Activated naive CD4-positive, alpha-beta T cell treated with anti-CD3 and anti-CD28 coated beads, Interleukin-2, amount 50 U/mL, for 16 hours (primary cell): Measurements from ENCODE around the gene THRAP3.
A peak's percentile ranks its signal among the peaks of the same experiment; 100 is the strongest.

Experiments used
- DNase-seq: peaks from one replicate; pipeline ENCODE4 v3.0.0-alpha.2; 2020

Gene THRAP3

DNA sequence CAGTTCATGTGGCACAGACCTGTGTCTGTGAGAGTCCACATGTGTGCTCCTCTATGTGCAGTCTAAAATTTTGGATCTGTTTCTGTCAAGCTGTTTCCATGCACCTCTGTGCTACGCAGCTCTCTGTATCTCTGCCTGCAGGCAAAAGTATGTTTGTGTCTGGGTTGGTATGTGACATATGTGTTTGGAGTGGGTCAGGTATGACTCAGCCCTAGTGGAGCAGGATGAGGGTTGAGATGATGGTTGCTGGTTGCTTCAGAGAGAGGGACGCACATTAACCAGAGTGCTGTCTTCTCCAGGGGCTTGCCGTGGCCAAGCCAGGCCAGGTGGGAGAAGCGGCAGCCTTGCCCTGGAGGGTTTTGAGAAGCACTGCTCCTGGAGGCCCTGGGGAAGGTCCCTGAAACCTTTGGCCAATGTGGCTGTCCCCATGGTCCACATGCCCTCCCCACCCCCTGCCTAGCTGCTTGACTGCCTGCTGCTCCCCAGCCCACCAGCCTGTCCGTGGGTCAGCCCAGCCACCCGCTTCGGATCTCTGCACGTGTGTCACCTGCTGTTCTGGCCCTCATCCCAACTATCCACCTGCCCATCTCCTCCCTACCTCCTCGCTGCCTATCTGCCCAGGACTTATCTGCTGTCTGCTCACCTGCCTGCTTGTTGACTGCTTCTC, 103.3 kb downstream of the THRAP3 start:
- no peak for DNase-seq

- no peak for DNase-seq
Measured at GRCh38 chr1:36328088-36328480, 103.8 kb downstream of the THRAP3 start.

DNA sequence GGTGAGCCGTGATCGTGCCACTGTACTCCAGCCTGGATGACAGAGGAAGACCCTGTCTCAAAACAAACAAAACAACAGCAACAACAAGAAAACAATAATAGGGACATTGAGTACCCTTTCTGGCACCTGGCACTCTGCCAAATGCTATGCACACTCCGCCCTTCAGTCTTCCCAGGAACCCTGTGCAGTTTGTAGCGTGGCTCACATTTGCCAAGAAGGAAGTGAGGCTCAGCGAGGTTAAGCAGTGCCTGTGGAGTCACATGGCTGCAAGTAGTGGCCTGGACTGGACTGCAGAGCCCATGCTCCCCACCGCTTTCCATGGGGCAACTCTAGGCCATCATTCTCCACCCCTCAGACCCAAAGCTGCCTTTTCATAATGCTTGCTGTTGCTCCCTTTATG, 104.5 kb downstream of the THRAP3 start:
- DNase-seq = no peak

DNA sequence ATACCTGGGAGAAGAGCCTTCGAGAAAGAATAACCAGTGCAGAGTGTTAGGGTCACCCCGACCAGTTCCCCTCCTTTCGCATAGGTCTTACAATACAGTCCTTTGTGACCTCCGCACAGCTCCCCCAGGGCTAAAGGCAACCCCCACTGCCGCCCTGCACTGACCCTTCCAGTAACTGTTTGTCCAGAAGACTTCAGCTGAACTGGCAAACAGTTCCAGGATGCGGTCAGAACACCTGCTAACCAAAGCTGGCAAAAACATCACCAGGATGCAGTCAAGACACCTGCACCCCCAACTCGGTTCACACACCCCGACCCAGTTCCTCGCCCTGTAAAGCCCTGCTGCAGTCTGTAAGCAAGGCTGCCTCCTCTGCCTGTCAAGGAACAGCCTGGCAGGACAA, 105.6 kb downstream of the THRAP3 start:
- DNase-seq = no peak

DNA sequence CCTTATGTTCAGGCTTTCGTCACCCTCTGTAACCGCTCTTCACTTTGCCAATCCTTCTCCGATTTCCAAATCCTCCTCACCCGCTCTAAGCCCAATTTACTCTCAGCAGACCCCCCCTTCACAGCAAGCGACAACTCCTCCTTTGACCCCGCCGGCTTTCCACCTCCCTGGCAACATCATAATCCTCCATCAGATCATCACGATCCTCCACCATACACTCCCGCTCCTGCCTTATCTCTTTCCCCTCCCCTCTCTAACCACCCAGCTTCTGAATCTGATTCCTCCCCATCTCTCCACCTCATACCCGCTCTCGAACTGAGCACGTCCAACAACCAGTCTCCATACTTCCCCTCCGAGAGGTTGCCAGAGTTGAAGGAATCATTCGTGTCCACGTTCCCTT, 106.7 kb downstream of the THRAP3 start:
- DNase-seq = no peak

DNA sequence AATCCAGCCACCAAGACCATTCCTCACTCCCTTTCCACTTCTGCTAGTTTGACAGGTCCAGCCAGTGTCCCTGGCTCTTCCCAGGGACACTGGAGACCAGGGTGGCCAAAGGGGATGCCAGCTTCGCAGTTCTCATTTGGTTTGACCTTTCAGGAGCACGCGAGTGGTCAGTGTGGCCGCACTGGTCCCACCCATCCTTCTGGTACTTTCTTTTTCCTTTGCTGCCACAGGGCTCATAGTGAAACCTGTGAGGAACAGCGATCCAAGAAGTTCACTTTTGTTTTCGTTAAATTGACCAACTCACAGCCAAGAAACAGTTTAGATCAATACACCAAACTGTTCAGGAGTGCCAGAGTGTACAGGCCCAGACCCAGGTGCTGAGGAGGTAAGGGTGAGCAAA, 113.6 kb downstream of the THRAP3 start:
- no peak for DNase-seq

- no peak for DNase-seq
Measured at GRCh38 chr1:36339215-36339614, 115.0 kb downstream of the THRAP3 start.

GRCh38 chr1:36339615-36340014, 115.4 kb downstream of the THRAP3 start:
- no peak for DNase-seq

GRCh38 chr1:36341626-36342320, 117.5 kb downstream of the THRAP3 start:
- no peak for DNase-seq

GRCh38 chr1:36342426-36343185, 118.4 kb downstream of the THRAP3 start:
- peak; percentile 60 for DNase-seq

- DNase-seq = no peak
Measured at GRCh38 chr1:36343651-36344394, 119.6 kb downstream of the THRAP3 start.

- no peak for DNase-seq
Measured at GRCh38 chr1:36344395-36344680, 120.1 kb downstream of the THRAP3 start.

GRCh38 chr1:36345353-36345752, 121.1 kb downstream of the THRAP3 start:
- DNase-seq = no peak

DNA sequence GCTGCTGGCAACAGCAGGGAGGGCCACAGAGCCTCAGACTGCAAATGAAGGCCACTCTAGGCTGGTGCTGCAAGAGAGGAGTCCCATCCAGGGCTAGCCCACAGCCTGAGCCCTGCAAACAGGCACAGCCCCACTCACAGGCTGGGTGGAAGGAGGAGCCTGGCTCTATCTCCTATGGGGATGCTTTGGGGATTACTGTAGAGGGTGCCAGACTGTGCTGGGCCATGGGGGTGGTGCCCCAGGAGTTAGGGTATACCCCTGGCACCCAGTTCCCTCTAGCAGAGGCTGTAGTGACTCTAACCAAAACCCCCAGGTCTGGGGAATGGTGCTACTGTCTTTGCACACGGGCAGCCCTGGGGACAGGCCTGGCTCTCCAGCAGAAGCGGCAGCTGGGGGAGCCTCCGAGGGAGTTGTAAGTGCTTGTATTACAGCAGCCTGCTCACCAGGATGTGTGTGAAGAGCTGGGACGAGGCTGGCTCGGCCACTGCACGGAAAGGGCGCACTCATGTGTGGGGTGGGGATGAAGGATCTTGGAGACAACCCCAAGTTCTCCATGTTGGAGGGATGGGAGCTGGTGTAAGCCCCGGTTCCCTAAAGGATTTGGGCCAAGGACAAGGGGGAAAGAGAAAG, 122.6 kb downstream of the THRAP3 start:
- DNase-seq = no peak

GRCh38 chr1:36349241-36349671, 125.0 kb downstream of the THRAP3 start:
- DNase-seq = no peak

DNA sequence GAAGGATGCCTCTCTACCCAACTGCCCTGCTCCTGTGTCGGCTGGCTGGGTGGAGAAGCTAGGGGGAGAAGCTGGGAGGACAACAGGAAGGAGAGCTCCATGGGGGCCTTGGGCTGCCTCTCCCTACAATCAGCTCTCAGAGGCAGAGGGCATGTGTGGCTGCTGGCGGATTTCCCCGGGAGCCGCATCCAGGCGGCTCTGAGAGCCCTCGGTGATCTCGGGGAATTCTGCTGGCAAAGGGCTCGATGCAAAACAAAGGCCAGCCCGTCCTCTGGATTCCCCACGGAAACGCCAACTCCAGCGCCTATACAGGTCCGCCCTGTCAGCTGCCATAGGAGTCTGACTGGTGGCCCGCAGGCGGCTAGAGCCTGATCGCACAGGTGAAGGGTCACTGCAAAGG, 125.6 kb downstream of the THRAP3 start:
- DNase-seq = no peak

- peak; percentile 61 for DNase-seq
Measured at GRCh38 chr1:36350659-36351226, 126.5 kb downstream of the THRAP3 start.

- no peak for DNase-seq
Measured at GRCh38 chr1:36351227-36351977, 127.2 kb downstream of the THRAP3 start.

DNA sequence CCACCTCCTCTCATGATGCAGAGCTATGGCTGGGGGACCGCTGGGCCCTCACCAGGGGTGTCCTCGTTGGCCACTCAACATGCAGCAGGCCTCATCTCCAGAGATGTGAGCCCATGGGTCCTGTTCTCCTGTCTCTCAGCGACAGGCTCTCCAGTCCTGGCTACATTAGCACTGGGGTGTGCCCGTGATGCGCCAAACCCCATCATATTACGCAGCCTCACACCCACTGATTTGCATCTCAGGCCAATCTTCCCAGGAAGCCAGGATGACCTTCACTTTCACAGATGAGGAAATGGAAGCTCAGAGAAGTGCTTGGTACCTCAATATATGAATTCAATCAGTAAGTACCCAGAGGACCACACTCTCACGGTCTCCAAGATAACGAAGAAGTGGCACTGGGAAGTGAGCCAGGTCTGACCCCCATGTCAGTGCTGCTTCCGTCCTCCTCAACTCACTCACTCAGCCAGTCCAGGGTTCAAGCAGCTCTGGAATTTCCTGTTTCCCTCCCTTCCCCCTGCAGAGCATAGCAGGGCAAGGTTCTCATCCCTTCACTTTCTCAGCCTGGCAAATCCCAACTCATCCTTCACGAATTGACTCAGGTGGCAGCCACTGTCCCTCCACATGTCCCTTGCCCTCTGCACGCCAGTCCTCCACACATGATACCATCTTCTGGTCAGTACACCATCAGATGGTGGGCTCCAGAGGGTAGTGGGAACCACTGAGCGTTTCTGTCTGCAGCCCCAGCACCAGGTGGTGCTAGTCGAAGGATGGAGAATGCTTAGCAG, 128.1 kb downstream of the THRAP3 start:
- DNase-seq = no peak

DNA sequence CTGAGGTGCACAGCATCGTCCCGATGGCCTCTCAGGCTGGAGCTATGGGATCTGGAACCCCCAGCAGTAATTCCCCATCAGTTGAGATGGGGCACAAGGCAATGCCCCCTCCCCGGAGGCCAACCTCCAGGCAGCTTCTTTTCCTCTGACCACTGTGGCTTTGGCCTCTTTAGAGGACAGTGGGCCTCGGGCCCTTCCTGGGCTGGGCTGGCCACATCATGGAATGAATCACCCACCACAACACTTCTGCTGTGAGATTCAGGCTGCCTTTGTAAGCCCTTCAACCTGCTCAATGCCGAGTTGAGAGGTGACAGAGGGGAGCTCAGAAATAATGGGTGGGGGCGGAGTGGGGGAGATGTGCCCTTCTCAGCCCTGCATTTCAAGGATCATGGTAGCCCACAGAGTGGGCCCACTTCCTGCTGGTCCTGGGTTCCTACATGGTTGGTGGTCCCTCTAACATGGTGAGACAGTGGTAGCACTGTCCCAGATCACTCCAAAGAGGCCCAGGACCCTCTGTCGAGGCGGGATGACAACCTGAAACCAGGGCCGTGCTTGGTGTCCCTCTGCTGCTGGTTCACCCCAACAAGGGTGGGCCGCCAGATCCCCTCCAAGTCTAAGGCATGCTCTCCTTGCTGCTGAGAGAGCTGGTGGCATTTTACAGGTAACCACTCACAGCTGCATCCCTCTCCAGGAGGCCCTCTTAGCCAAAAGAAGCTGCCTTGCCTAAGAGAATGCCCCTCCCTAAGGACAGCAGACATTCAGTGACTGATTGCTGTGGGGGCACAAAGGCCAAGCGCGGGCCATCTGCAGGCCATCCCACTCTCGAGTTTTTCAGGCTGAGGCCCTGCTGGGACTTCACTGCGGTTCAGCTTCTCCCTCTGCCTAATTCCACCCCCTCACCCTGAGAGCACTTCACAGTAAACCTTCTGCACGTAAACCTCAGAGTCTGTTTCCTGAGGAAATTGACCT, 129.0 kb downstream of the THRAP3 start:
- no peak for DNase-seq
